H1 (cell line): ENCODE data around the gene CRACDL. TPM values are rescaled to one million over a fixed set of nuclear protein-coding genes. Genes with fewer than 3 reads are reported as not detected.

Source experiments
- polyA plus RNA-seq, 7 experiments: library from polyadenylated mRNA; depleted of rRNA in 3 of 7; stranded (reverse) in 5 of 7; unstranded in 2 of 7; fragments of >200 nt in 5 of 7; fragments of 200-250 nt in 2 of 7; gene quantifications; 1 replicate in 5 of 7; 2 replicates in 1 of 7; 4 replicates in 1 of 7; pipeline versions ENCODE4 v1.2.1 to v1.2.3, GENCODE V29; 2011 to 2013; ENCODE audit warnings: missing spikeins in 2 of 7, mixed read lengths in 2 of 7
- total RNA-seq: library from RNA; stranded (reverse); fragmentation: NEBNext Ultra II Directional; extraction: Animal tissue kit (Norgen Biotek cat#: 25700); gene quantifications from 2 replicates; pipeline ENCODE4 v1.2.1, GENCODE V29; 2021
- TF ChIP-seq, protein P1 (sequence below): fragments of 300-600 bp; sonication (generic); IDR thresholded peaks from 2 replicates; pipeline ENCODE4 v1.7.1; 2012; ENCODE audit warnings: low read length, moderate library complexity, mild to moderate bottlenecking, inconsistent platforms; ENCODE audit not compliant: insufficient replicate concordance

The CRACDL gene
- total and polyA plus RNA-seq, 2 of the 8 experiments (the other 6 are each of a cell fraction or from before 2014, with no cell fraction given) = 0.07 to 0.38 TPM

- TF ChIP-seq, protein P1, sequence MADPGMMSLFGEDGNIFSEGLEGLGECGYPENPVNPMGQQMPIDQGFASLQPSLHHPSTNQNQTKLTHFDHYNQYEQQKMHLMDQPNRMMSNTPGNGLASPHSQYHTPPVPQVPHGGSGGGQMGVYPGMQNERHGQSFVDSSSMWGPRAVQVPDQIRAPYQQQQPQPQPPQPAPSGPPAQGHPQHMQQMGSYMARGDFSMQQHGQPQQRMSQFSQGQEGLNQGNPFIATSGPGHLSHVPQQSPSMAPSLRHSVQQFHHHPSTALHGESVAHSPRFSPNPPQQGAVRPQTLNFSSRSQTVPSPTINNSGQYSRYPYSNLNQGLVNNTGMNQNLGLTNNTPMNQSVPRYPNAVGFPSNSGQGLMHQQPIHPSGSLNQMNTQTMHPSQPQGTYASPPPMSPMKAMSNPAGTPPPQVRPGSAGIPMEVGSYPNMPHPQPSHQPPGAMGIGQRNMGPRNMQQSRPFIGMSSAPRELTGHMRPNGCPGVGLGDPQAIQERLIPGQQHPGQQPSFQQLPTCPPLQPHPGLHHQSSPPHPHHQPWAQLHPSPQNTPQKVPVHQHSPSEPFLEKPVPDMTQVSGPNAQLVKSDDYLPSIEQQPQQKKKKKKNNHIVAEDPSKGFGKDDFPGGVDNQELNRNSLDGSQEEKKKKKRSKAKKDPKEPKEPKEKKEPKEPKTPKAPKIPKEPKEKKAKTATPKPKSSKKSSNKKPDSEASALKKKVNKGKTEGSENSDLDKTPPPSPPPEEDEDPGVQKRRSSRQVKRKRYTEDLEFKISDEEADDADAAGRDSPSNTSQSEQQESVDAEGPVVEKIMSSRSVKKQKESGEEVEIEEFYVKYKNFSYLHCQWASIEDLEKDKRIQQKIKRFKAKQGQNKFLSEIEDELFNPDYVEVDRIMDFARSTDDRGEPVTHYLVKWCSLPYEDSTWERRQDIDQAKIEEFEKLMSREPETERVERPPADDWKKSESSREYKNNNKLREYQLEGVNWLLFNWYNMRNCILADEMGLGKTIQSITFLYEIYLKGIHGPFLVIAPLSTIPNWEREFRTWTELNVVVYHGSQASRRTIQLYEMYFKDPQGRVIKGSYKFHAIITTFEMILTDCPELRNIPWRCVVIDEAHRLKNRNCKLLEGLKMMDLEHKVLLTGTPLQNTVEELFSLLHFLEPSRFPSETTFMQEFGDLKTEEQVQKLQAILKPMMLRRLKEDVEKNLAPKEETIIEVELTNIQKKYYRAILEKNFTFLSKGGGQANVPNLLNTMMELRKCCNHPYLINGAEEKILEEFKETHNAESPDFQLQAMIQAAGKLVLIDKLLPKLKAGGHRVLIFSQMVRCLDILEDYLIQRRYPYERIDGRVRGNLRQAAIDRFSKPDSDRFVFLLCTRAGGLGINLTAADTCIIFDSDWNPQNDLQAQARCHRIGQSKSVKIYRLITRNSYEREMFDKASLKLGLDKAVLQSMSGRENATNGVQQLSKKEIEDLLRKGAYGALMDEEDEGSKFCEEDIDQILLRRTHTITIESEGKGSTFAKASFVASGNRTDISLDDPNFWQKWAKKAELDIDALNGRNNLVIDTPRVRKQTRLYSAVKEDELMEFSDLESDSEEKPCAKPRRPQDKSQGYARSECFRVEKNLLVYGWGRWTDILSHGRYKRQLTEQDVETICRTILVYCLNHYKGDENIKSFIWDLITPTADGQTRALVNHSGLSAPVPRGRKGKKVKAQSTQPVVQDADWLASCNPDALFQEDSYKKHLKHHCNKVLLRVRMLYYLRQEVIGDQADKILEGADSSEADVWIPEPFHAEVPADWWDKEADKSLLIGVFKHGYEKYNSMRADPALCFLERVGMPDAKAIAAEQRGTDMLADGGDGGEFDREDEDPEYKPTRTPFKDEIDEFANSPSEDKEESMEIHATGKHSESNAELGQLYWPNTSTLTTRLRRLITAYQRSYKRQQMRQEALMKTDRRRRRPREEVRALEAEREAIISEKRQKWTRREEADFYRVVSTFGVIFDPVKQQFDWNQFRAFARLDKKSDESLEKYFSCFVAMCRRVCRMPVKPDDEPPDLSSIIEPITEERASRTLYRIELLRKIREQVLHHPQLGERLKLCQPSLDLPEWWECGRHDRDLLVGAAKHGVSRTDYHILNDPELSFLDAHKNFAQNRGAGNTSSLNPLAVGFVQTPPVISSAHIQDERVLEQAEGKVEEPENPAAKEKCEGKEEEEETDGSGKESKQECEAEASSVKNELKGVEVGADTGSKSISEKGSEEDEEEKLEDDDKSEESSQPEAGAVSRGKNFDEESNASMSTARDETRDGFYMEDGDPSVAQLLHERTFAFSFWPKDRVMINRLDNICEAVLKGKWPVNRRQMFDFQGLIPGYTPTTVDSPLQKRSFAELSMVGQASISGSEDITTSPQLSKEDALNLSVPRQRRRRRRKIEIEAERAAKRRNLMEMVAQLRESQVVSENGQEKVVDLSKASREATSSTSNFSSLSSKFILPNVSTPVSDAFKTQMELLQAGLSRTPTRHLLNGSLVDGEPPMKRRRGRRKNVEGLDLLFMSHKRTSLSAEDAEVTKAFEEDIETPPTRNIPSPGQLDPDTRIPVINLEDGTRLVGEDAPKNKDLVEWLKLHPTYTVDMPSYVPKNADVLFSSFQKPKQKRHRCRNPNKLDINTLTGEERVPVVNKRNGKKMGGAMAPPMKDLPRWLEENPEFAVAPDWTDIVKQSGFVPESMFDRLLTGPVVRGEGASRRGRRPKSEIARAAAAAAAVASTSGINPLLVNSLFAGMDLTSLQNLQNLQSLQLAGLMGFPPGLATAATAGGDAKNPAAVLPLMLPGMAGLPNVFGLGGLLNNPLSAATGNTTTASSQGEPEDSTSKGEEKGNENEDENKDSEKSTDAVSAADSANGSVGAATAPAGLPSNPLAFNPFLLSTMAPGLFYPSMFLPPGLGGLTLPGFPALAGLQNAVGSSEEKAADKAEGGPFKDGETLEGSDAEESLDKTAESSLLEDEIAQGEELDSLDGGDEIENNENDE = no peak
These were observed 191.4 kb downstream of the CRACDL start (continued) for GRCh38 chr2:98744595-98744994.
